Stimulated activated CD4-positive, alpha-beta T cell treated with anti-CD3 and anti-CD28 coated beads, Interleukin-1b, Interleukin-23, amount 100 ng/mL, for 48 hours (primary cell): ENCODE results near the gene BPIFB6.

ENCODE experiments used
- DNase-seq: peaks from one replicate; pipeline ENCODE4 v3.0.0-alpha.2; 2020

BPIFB6 gene

DNA sequence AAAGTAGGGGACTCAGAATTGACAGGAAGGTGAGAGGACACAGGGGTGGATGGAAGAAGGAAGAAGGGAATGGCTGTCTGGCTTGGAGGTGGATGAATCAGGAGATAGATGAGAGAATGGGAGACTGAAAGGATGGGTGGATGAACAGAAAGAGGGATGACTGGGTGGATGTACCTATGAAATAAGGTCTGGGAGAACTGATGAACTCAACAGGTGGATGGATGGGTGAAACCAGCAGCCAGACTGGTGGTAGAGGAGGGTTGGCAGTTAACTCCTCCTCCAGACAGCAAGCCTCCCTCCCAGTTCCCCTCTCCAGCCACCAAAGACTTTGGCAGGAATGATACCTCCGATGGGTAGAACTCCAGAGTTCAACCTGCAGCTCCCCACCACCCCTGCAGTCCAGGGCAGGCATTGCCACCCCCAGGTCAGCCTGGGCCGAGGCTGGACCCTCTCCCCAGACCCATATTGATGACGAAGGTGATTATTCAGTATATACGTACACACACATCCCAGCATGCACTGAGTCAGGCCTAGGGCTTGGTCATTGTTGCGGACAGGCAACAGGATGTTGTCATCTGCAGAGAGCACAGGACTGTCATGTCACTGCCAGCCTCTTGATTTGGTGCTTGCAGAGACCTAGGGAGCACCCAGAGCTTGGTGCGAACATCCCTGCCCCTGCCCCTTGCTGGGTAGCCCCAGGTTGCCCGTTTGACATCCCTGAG lies 29.2 kb upstream of the BPIFB6 start:
- DNase-seq = no peak

DNA sequence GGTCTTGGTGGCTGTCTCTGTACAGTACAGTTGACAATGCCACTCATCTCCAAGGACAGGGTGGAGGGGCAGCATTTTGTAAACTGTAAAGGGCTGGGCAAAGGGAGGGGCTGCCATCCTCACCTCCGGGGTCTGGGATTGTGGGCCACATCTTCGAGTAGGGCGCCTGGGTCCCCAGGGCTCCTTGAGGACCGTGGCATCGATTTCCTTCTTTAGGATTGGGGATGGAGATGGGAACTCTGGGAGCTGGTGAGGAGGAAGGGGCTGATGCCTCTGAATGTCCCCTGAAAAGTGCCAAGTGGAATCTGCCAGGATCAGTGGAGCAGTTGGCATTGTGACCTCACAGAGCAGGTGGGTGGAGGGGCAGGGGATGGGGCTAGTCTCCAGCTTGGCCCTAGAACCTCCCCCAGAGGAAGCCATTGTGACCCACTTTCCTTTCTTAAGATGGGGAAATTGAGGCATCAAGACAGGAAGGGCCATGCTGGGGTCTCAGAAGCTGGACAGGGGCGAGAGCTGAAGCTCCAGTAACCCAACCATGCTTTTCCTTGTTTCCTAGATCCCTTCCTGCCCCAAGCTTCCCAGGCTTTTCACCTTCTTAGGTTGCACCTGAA lies 27.2 kb upstream of the BPIFB6 start, which contains the start of gene SUN5:
SUN5 (minus strand) TSS at position 293 of the 611 bp plus-strand sequence; CDS start at position 200, 93 bp downstream.
- DNase-seq = no peak

GRCh38 chr20:33005132-33005566 lies 26.3 kb upstream of the BPIFB6 start:
- peak; percentile 29 for DNase-seq

DNA sequence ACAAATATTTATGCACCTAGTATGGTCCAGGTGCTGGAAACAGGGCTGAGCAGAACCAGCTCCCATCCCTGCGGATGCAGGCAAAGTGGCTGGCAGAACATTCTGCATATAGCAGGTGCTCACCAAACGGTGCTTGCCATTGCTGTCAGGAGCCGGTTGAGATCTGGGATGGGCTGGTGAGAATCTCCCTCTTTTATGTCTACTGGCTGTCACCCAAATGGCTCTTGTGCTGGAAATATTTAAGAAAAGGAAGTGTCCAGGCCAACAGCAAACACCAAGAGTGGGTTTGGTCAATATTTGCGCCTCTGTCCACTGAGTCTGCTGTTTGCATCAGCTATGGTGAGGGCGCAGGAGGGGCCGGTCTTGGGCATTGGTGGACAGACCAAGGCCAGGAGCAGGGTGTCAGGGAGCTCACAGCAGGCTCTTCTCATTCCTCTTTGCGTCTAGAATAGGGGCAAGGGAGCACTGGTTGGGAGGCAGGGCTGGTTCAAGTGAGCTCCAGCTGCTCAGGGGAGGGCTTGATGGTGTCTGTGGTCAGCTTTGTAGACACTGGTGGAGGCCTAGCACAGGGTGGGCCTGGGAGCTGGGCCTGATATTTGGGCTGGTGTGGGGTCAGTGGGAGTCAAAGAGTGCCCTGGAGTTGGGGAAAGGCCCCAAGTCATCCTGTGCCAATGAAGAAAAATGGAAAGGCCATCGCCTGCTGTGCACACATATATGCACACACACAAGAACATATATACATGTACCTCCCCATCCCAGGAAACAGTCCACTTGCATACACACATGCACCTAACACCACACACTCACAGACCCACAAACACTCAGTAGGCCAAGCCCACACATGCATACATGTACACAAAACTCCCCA lies 25.3 kb upstream of the BPIFB6 start:
- DNase-seq = no peak

DNA sequence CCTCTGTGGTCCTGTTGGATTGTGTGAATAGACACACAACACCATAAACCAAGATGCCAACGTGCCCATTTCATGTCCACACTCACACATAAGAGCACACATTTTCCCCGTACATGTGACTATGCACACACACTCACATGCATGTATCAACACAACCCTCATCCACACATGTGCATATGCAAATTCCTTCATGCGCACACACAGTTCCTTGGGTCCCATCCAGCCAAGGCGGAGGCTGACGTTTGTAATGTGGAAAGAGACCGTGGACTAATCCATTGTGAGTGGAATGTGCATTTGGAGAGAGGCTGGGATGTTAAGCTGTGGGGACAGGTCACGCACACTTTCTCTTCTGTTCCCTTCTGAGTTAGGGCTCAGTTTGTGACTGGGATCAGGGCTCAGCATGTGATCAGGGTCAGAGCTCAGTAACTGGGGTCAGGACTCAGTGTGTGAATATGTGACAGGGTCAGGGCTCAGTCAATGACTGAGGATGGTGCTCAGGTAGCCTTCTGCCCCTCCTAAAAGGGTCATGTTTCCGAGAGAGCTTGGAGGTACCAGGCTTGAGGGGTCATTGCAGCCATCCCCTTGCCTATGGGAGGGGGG lies 24.6 kb upstream of the BPIFB6 start:
- DNase-seq = no peak

DNA sequence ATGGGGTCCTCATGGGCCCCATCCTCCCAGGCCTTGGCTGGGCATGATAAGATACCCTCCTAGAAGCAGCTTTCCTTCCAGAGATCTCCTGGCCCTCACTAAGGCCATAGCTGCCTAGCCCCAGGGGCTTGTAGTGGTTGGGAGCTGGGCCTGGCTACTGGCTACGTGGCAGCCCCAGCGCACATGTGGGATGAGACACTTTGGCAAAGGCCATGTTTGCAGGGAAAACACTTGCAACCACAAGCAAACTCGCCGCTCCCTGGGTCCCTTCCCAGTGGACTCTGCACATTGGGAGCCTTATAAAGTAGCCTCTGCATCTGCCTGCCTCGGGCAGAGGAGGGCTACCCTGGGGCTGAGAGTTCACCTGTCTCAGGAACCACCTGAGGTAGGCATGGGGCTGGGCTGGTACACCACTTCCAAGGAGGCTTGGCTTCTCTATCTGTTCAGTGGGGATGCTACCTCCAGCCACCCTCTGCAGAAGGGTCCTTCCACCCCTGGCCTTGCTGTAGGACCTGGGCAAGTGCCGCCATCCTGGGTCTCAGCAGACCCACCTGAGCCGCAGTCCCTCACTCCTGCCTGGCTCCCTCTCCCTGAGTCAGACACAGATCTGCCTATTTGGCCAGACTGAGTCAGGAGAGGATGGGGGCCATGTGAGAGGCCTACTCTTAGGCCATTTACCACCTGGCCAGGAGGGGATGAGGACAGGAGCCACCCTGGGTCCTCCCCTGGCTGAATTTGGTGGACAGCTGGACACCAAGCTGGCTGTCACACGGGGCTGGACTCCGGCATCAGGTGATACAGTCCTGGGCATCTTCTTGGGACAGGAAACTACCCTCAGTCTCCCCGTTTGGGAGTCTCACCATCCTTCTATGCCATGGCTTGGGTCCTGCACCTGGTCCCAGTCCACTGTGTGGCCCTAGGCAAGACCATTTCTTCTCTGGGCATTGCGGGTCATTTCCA lies 23.8 kb upstream of the BPIFB6 start, which contains the start of gene BPIFB2:
BPIFB2 (plus strand) TSS at position 329 of the 960 bp plus-strand sequence. CDS start 871 bp downstream, outside the sequence.
- no peak for DNase-seq

- DNase-seq = no peak
Observed at GRCh38 chr20:33008336-33009213, 22.9 kb upstream of the BPIFB6 start.

DNA sequence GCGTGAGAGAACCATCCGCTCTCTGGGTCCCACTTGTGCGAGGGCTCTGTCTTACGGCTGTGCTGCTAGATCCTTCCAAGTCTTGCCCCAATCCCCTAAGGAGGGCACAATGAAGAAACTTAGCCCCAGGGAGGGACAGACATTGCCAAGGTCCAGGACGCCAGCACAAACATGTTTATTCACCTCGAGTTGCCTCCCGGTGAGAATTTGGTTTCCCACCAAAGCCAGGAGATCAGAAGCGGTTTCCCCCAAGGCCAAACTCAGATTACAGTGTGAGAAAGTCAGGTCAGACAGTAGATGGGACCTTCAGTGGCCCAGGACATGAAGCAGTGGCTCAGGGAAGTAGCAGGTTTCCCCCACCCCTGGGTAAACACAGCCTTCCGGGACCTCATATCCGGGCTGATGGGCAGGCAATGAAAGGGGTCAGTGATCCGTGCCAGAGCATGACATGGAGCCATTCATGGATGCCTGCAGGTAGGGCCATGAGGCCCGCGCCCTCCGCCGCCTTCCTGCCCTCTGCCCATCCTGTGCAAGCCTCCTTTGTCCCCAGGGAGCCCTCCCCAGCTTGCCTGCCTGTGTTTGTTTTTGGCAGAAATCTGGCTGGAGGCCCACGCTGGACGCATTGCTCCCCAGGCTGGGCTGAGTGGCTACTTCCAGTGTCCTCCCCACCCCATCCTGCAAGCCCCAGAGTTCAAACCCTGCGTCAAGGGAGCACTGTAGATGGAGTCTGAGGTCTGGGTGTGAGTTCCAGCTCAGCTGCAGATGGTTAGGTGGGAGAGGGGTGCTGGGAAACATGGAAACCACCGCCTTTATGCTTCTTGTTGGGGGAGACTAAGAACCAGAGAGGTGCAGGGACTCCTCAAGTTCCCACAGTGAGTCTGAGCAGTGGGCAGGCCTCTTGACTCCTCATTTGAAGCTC lies 22.0 kb upstream of the BPIFB6 start:
- DNase-seq = no peak

- DNase-seq = no peak
Observed at GRCh38 chr20:33010133-33010504, 21.3 kb upstream of the BPIFB6 start.

DNA sequence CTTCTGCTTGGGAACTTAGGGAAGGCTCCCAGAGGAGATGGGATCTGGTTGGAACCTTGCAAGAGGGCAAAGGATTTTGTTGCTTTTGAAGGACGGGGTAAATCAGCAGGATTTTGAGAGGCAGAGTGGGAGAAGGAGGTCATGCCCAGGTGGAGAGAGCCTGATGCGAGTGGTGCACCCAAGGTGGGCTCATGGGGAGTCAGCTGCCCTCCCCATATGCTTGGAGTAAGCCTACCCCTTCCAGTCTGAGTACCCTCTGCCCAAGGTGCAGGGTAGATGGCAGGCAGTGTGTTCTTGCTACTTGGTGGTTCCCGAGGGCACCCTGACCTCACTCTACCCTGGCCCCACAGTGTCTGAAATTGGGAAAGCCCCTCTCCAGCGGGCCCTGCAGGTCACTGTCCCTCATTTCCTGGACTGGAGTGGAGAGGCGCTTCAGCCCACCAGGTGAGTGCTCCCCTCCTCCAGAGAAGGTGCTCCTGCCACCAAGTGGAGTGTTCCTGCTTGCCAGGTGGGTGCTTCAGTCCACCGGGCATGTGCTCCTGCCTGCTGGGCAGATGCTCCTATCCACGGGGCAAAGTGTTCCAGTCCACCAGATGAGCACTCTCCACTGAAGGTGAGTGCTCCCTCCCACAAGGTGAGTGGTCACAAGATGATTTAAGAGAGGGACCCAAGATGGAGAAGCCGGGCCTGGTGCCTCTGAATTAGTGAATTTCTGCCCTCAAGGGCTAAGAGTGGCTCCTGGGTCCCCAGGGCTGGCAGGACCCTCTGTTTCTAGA lies 20.6 kb upstream of the BPIFB6 start:
- DNase-seq = no peak

- DNase-seq = no peak
Observed at GRCh38 chr20:33012327-33013189, 18.9 kb upstream of the BPIFB6 start.

DNA sequence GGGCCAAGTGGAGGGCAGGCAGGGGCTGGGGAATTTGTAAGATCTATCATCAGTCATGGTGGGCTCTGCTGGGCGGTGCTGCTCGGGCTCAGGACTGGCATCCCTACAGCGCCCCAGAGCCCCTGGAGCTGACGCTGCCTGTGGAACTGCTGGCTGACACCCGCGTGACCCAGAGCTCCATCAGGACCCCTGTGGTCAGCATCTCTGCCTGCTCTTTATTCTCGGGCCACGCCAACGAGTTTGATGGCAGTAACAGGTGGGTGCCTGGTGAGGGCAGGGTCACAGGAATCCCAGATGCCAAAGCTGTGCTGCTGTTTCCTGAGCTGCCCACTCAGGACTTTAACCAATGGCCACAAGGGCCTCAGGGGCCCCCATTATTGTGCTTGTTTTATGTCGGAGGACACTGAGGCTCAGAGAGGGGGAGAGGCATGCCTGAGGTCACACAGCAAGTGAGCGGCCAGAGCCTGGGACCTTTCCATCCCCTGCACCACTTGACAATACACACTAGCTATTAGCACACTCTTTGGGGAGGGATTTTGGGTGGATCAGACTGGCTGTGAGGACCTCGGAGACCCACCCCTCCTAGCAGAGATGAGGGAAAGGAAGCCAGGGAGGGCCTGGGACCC lies 17.6 kb upstream of the BPIFB6 start:
- DNase-seq = no peak

DNA sequence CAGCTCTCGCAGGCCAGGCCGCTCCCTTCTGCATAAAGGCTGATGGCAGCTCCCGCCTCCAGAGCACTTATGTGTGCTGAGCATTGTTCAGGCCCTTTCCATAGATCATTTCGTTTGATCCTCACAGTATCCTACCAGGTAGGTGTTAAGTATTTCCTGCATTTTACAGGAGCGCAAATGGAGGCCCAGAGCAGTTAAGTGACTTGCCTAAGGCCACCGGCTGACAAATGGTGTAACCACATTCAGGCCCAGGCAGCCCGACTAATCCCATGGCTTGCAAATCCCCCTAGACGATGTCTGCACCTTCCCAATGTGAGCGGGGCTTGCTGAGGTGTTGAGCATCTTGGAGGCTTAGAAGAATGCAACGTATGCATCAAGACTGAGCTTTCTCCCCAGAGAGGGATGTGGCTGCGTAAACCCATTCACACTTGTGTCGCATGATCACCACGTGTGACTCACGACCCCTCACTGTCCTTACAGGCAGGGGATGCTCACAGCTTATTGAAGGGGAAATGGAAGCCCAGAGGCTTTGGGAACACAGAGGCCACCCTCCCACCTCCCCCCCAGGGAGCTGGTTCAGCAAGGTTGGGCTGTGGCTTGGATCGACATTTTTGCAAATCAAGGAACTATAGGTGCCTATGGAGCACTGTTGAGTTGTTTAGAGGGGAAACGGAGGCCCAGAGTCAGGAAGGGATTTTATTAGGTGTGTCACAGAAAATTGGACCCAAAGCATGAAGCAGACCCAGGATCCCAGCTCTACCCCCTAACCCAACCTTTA lies 16.9 kb upstream of the BPIFB6 start:
- no peak for DNase-seq

DNA sequence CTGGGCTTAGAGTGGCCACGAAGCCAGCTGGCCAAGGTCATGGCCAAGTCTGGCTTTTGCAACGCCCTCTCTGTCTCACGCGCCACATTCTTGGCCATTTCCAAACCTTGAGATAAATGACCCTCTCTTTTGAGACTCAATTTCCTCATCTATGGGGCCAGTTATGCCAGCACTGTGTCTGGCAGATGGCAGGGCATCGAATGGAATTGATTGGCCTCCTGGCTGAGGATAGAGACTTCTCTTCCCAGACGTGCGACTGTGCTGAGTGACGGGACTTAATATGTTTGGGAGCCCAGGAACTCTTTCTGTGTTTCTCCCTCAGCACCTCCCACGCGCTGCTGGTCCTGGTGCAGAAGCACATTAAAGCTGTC lies 16.3 kb upstream of the BPIFB6 start:
- DNase-seq = no peak

DNA sequence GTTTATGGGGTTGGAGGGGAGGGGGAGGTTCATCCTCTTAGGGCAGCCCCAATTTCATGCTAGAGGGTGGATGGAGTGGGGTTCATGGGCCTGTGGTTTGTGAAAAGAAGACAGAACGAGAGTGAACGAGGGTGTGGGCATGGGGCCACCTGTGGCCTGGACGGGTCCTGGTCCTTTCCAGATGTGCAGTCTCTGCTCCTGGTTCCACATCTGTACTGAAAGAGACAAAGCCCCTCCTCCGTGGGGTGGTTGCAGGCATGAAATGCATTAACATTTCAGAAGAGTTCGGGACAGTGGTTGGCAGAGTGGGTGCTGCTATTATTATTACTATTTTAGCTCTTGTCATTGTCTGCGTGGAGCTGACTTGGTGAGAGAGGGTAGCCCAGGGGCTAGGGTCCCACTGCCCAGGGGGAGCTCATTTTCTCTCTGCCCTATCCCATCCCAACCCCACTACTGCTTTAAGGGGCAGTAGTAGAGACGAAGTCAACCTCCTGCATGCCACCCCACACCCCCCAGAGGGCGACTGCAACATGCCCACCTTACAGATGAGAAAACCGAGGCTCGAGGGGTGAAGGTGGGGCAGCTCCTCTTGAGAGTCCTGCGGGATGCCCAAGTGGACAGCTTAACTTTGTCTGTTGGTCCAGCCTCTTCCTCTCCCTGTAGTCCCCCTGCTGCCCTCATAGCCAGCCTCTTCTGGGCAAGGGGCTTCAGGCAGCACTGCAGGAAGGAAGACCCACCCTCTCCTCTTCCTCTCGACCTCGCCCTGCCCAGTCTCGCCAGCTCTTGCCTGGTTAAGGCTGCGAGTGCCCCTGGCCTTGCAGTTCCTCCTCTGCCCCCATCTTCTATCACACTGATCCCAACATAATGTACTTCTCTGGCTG lies 15.5 kb upstream of the BPIFB6 start:
- DNase-seq = no peak
